NCI-H187 (cell line): Measurements from ENCODE around the gene IFT27.

ENCODE experiments used
- DNase-seq, 2 experiments: peaks; one replicate each; lab custom pipeline; 2025; lab: John Stamatoyannopoulos, UW

Gene IFT27

GRCh38 chr22:36796552-36797175 is 20.7 kb upstream of the IFT27 start:
- DNase-seq: no peak

- no peak for DNase-seq
Measured at GRCh38 chr22:36795633-36796032, 19.7 kb upstream of the IFT27 start.

DNA sequence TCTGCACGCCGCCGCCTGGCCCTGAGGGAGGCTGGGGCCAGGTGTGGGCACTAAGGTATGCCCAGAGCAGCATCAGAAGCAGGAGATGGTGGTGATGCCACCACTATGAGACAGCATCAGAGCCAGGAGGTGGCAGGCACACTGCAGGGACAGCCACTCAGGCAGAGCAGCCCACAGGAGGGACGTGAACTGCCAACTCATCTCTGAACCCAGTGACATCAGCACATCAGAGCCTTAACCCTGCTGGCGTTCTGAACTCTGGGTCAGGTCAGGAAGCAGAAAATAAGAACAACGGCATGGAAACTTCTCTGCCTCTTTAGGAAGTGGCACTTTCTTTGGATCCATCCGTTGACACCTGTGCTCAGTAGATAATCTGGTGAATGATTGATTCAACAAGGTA is 14.7 kb upstream of the IFT27 start:
- DNase-seq: no peak

DNA sequence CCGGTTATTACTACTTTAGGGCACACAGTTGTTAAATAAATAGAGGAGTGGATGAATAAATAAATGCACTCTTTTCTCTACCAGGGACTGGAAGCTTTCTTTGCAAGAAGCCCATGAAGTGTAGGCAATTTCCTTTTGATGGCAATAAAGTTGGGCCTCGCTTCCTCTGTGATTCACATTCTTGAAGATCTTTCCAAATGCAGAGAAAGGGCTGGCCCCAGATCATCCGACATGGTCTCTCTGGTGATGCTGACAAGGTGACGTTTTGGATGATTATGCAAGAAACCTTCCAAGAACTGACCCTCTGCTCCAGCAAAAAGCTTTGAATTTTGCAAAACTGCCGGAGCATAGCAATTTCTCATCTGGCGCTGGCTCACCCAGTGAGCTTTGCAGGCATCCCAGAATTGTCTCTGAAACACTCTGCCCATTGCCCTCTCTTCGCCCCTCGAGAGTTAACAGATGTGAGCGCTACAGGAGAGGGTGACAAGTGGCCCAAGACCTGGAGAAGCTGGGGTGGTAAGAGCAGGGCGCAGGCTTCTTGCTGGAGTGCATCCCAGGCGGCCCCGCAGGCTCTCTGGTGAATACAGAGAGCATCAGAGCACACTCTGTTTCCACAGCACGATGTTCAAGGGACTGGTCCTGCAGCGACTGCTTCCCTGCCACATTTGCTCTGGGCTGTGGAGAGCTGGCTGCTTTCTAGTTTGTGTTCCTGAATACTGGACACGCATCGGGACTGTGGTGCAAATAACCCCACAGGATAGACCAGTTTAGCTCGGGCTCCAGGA is 11.5 kb upstream of the IFT27 start:
- DNase-seq: no peak

- no peak for DNase-seq
Measured at GRCh38 chr22:36783743-36784142, 7.8 kb upstream of the IFT27 start.

GRCh38 chr22:36781656-36782627 is 6.0 kb upstream of the IFT27 start:
- DNase-seq: peak; percentile 11 to 15

DNA sequence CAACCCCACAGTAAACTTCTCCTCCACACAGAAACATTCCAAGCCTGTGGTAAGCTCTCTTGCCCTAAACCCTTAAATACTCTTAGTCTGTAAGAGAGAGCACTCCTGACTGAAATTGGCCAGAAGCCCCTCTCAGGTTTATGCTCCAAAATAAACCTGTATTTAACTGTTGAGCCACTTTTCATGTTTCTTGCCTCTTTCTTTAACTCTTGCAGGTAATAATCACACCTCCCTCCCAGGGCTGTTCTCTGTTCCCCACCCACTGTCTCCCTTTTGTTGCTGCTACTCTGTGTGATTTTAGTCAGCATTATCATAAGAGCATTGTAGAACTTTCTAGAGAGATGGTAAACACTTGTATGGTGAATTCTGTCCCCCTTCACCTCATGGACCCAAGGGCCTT is 2.1 kb upstream of the IFT27 start:
- no peak for DNase-seq

GRCh38 chr22:36776722-36777121 is 803 bp upstream of the IFT27 start:
- DNase-seq: no peak

GRCh38 chr22:36775586-36775963 is 344 bp downstream of the IFT27 start:
- DNase-seq: no peak

- no peak for DNase-seq
Measured at GRCh38 chr22:36773935-36774334, 2.0 kb downstream of the IFT27 start.

DNA sequence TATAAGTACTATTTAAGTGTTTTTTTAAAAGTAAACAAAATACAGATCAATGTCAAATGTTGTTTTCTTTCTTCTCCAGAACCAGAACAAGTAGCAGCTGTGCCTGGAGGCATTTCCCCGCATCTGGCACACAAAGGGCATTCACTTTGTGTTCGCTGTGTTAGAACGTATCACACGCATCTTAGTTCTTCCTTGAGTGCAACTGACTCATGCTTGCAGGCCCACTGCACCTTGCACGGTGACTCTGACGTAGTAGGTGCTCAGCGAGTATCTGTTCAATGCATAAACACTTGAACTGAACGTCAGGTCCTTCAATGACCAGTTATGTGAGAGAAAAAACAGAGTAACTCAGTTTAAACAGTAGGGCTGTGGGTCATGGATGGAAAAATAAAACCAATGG is 3.5 kb downstream of the IFT27 start:
- no peak for DNase-seq

GRCh38 chr22:36771356-36772063 is 4.4 kb downstream of the IFT27 start:
- no peak for DNase-seq

DNA sequence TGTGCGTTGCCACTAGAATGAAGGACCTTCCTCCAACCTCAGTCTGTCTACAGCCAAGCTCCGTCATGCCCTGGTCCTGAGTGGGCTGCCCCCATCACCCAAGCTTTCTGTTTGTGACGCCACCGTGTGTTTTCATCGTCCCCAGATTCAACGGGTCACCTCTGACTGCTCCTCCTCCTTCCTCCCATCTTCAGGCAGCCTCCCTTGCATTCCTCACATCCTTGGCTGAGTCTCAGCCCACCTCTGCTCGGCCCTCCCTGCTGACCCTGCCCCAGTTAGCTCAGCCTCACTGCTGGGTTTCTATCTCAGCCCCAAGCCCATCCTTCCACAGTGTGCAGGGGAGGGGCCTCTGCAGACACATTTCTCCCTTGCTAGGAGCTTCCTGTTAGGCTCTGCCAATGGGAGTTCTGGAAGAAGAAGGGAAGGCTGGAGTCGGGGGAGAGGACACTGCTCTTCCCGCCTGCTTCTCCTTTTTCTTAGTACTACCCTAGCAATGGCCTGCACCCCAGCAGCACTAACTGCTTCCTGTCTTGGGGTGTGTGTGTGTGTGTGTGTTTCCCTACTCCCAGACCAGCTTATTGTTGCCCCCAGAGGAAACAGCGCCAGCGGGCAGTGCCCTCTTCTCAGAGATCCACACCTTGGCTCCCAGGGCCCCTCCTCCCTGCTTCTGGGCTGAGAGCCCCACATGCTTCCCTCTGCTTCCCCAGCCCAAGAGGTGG is 5.2 kb downstream of the IFT27 start:
- DNase-seq: no peak

DNA sequence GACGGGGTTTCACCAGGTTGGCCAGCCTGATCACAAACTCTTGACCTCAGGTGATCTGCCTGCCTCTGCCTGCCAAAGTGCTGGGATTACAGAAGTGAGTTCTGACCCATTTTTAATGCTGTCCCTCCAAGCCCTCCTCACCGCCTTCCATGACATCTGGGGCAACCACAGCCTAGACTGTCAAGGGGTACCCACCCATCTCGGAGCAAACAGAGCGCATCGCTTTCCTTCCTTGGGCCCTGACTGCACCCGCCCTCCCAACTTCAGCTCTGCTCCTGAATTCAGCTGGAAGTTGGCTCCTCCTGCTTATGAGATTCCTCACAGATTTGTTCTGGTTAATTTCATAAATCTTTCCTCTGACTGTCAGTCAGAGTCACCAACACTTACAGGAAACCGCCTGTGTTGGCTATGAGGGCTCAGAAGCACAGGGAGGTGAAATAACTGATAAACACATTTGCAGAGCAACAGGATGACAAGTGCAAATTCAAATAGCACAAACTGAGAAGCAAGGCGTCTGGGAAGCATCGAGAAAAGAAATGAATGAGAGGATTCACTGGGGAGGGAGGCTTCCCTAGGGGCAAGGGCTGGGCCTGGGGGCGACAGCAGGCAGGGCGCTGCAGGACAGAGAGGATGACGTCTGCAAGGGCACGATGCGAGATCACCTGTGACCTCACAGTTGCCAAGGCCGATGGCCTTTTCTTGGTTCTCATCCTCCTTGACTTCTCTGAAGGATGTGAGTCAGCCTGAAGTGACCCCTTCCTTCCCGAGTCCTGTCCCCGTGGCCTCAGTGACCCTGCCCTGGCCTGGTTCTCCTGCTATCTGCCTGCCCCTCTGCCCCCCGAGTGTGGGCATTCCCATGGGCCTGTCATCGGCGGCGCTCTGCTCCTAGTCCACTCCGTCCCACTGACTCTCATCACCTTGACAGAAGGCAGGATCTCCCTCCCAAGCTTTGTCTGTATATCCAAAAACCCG is 6.1 kb downstream of the IFT27 start:
- DNase-seq: no peak

DNA sequence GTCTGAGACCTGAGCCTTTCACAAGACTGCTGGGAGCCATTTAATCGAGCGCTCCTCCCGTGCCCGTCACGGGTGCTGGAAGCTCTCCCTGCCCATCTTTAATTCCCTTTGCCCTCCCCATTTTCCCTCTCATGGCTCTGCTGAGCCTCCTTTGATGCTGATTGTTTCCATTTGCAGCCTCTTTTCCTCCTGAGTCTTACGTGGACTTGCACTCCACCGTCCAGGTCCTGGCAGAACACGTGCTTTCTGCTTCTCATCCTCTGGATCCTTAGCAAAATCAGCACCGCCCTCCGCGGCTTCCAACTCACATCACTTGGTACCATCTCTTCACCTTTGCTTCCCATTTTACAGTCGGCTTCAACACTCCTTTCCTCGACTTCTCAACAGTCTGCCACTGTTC is 7.3 kb downstream of the IFT27 start:
- no peak for DNase-seq

- no peak for DNase-seq
Measured at GRCh38 chr22:36768141-36768540, 7.8 kb downstream of the IFT27 start.

GRCh38 chr22:36767035-36767775 is 8.7 kb downstream of the IFT27 start:
- DNase-seq: no peak

GRCh38 chr22:36765943-36766450 is 9.9 kb downstream of the IFT27 start:
- DNase-seq: no peak
